ENCODE measurements around the gene SLC16A13.

GRCh38 chr17:7007143-7007542 is 28.7 kb upstream of the SLC16A13 start:
- no peak for TF ChIP-seq CTCF (IDR thresholded peaks at IDR 0.05)
- TF ChIP-seq POLR2A (IDR thresholded peaks at IDR 0.05) = no peak

Measured in uterus (tissue), 2 donors.